Epithelial cell of proximal tubule (primary cell): ENCODE data around the gene ATP7B. TPM values are rescaled to one million over a fixed set of nuclear protein-coding genes. Genes with fewer than 3 reads are reported as not detected.

Experiments
- DNase-seq: peaks from one replicate; pipeline ENCODE4 v3.0.0-alpha.2; 2011; ENCODE audit warnings: low read depth
- H3K4me3 ChIP-seq: 2 replicates; pipeline ENCODE4 v1.5.1; 2011; ENCODE audit warnings: low read depth, mild to moderate bottlenecking, low read length
- CTCF ChIP-seq: conservative IDR thresholded peaks from 2 replicates; pipeline ENCODE4 v1.5.1; 2012; ENCODE audit warnings: low read depth, mild to moderate bottlenecking, low read length
- total RNA-seq: library from RNA; depleted of rRNA; stranded (reverse); fragments of >200 nt; gene quantifications from 2 replicates; pipeline ENCODE4 v1.2.3, GENCODE V29; 2015

Gene ATP7B
- 2.5 and 3.5 TPM in 2 replicates for total RNA-seq

- peak within 1 kb of the TSS; percentile 93 for H3K4me3 ChIP-seq
- peak; percentile 34 for TF ChIP-seq CTCF
- no peak for DNase-seq
These were observed at the start of gene ATP7B for GRCh38 chr13:52010890-52011631. Gene ATP7B (minus strand): TSS chr13:52011450. CDS start chr13:52011337, 113 bp downstream.

GRCh38 chr13:52053460-52053859 is 42.2 kb upstream of the ATP7B start:
- no peak for DNase-seq
- TF ChIP-seq CTCF = no peak
- no peak overlapping the region for H3K4me3 ChIP-seq

- no peak overlapping the region for H3K4me3 ChIP-seq
- DNase-seq = no peak
- no peak for TF ChIP-seq CTCF
These were observed 40.1 kb upstream of the ATP7B start for GRCh38 chr13:52051400-52051799.

GRCh38 chr13:52048516-52048915 is 37.3 kb upstream of the ATP7B start:
- no peak for TF ChIP-seq CTCF
- no peak for DNase-seq
- no peak overlapping the region for H3K4me3 ChIP-seq

- no peak overlapping the region for H3K4me3 ChIP-seq
- no peak for DNase-seq
- no peak for TF ChIP-seq CTCF
These were observed 36.2 kb upstream of the ATP7B start for GRCh38 chr13:52047463-52047862.

- no peak for TF ChIP-seq CTCF
- no peak for DNase-seq
- H3K4me3 ChIP-seq = no peak overlapping the region
These were observed 32.4 kb upstream of the ATP7B start for GRCh38 chr13:52043675-52044074.

GRCh38 chr13:52036037-52036436 is 24.8 kb upstream of the ATP7B start:
- no peak overlapping the region for H3K4me3 ChIP-seq
- no peak for TF ChIP-seq CTCF
- no peak for DNase-seq
